HepG2 (cell line): ENCODE data around the gene SDK1.

Source experiments
- ELF4 ChIP-seq: sonication (generic); formaldehyde crosslinking; IDR thresholded peaks from 2 replicates; pipeline ENCODE4 v1.5.0; 2020; ENCODE audit warnings: missing genetic modification reagents, mild to moderate bottlenecking, moderate library complexity, borderline replicate concordance
- EZH2 ChIP-seq: conservative IDR thresholded peaks from 2 replicates; pipeline ENCODE4 v1.6.1; 2012; ENCODE audit warnings: mild to moderate bottlenecking, low read depth, low read length, moderate library complexity
- MAFK ChIP-seq, 2 experiments: IDR thresholded peaks in 1 of 2; conservative IDR thresholded peaks in 1 of 2; 2 replicates each; pipeline ENCODE4 v1.6.1; 2011; ENCODE audit warnings: improper control_type of control experiment in 2 of 2, low read length in 2 of 2
- MTA3 ChIP-seq: sonication (generic); formaldehyde crosslinking; IDR thresholded peaks from 2 replicates; pipeline ENCODE4 v1.4.0; 2020; ENCODE audit warnings: missing genetic modification reagents
- MXD1 ChIP-seq: sonication (generic); formaldehyde crosslinking; IDR thresholded peaks from 2 replicates; pipeline ENCODE4 v1.4.0; 2020; ENCODE audit warnings: mild to moderate bottlenecking, missing genetic modification reagents
- MYPOP ChIP-seq: sonication (generic); formaldehyde crosslinking; IDR thresholded peaks from 2 replicates; pipeline ENCODE4 v1.8.1; 2023; ENCODE audit warnings: mild to moderate bottlenecking, moderate library complexity, missing genetic modification reagents
- POLR2AphosphoS5 ChIP-seq: IDR thresholded peaks from 2 replicates; pipeline ENCODE4 v1.6.1; 2012; ENCODE audit warnings: low read depth, low read length
- REST ChIP-seq, 2 experiments: IDR thresholded peaks; 2 replicates each; pipeline ENCODE4 v1.6.1; 2011 to 2012; ENCODE audit warnings: low read length in 2 of 2, borderline replicate concordance in 1 of 2, low read depth in 1 of 2, mild to moderate bottlenecking in 1 of 2, moderate library complexity in 1 of 2
- USF2 ChIP-seq, 2 experiments: sonication (generic) in 1 of 2; formaldehyde crosslinking in 1 of 2; IDR thresholded peaks; 2 replicates each; pipeline versions ENCODE4 v1.5.1 to v1.6.1; 2011 to 2020; ENCODE audit warnings: borderline replicate concordance in 1 of 2, low read depth in 1 of 2, low read length in 1 of 2, mild to moderate bottlenecking in 1 of 2, missing genetic modification reagents in 1 of 2, moderate library complexity in 1 of 2
- ZBTB7B ChIP-seq: sonication (generic); formaldehyde crosslinking; IDR thresholded peaks from 2 replicates; pipeline ENCODE4 v1.4.0; 2020; ENCODE audit warnings: missing genetic modification reagents
- ZFP36L2 ChIP-seq: sonication (generic); formaldehyde crosslinking; IDR thresholded peaks from 2 replicates; pipeline ENCODE4 v1.4.0; 2020; ENCODE audit warnings: missing genetic modification reagents
- ZNF441 ChIP-seq: sonication (generic); formaldehyde crosslinking; IDR thresholded peaks from 2 replicates; pipeline ENCODE4 v1.7.0; 2021; ENCODE audit warnings: missing genetic modification reagents, borderline replicate concordance
- ZNF878 ChIP-seq: sonication (generic); formaldehyde crosslinking; IDR thresholded peaks from 2 replicates; pipeline ENCODE4 v1.8.1; 2023; ENCODE audit warnings: mild to moderate bottlenecking, missing genetic modification reagents, moderate library complexity

- TF ChIP-seq MTA3 (CRISPR knock-in tag) (no peak), POLR2AphosphoS5 (no peak), MXD1 (no peak), ZNF441 (CRISPR knock-in tag) (no peak), ZFP36L2 (CRISPR knock-in tag) (no peak), MAFK (conservative IDR thresholded peaks at IDR 0.05 in 1 of 2, IDR thresholded peaks at IDR 0.05 in 1 of 2; ENCODE audit: low read length in 2 of 2) (no peak), REST (IDR thresholded peaks at IDR 0.05; ENCODE audit: borderline replicate concordance in 1 of 2, low read depth in 1 of 2, low read length in 2 of 2) (no peak), ZNF878 (CRISPR knock-in tag) (no peak), MYPOP (no peak), ZBTB7B (no peak), EZH2 (no peak), USF2 (IDR thresholded peaks at IDR 0.05; ENCODE audit: low read depth, low read length) (no peak), USF2 (CRISPR knock-in tag; IDR thresholded peaks at IDR 0.05; ENCODE audit: borderline replicate concordance) (no peak), ELF4 (CRISPR knock-in tag) (no peak)
Observed at GRCh38 chr7:3598854-3599253, 297.8 kb downstream of the SDK1 start.
